Stimulated activated CD4-positive, alpha-beta T cell treated with anti-CD3 and anti-CD28 coated beads, Interleukin-4, amount 100 ng/mL, for 48 hours (primary cell): ENCODE data around the gene SS18.
"Not testable (repeated sequence)": the region's sequence is repeated elsewhere in the genome, so short reads cannot be mapped to it uniquely, and the experiment has no call there.

ENCODE experiments used
- DNase-seq, 2 donors: peaks; one replicate each; pipeline ENCODE4 v3.0.0-alpha.2; 2020; ENCODE audit warnings: low read depth in 2 of 2

Gene SS18, protein sequence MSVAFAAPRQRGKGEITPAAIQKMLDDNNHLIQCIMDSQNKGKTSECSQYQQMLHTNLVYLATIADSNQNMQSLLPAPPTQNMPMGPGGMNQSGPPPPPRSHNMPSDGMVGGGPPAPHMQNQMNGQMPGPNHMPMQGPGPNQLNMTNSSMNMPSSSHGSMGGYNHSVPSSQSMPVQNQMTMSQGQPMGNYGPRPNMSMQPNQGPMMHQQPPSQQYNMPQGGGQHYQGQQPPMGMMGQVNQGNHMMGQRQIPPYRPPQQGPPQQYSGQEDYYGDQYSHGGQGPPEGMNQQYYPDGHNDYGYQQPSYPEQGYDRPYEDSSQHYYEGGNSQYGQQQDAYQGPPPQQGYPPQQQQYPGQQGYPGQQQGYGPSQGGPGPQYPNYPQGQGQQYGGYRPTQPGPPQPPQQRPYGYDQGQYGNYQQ

DNA sequence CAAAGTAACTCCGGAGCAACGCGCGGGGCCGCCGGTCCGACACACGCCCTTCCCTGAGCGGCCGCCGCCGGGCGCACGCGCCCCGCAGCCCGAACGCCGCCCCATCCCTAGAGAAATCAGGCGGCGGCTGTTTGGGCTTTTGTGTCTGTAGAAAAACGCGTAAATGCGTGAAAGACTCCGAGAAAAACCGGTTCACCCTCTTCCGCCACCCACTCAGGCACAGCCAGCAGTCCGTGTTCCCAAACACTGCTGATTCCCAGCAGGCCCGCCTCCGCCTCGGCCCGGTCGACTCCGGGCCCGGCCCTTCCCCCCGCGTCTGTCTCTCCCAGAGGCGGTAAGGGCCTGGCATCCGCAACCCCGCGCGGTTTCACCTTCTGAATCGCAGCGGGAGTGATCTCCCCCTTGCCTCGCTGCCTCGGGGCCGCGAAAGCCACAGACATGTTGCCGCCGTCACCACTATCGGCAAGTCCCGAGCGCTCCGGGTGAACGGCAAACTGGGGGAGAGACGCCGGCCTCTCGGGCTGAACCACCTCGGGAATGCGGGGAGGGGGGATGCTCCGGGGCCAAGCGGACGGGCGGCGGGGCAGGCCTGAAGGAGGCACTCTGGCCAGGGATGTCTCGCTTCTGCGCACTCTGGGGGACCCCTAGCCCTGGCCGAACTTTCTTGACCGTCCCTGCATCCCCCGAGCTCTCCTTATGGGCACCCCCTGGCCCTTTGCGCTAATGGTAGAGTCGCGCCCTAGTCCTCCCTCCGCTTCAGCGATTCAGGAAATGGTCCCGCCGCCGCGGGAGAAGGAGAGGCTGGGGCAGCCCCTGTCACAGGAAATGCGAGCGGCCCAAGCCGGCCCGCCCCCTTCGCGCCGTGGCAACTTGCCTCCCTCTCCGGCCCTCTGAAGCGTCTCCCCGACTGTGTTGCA, at the start of gene SS18:
TSS of gene SS18 (minus strand) at position 484 of the 917 bp plus-strand sequence. CDS start at position 440, 44 bp downstream.
- peak; percentile 78 to 89 for DNase-seq

- no peak for DNase-seq
Measured at GRCh38 chr18:26135548-26135947, 45.1 kb upstream of the SS18 start.

DNA sequence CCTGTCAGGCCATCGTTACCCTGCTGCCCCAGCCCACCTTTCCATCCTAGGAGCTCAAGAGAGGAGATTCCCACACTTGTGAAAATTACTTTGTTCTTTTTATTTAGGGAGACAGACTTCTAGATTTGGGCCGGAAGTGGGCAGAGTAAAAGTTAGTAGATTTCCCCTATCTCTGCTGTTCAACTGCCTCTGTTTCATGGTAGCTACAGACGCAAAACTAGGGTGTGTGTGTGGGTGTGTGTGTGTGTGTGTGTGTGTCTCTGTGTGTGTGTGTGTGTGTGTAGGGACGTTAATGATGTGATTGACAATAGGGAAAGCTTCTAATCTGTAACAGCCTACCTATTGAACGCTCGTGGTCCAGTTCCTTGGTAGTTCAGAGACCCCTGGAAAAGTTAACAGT, 43.7 kb upstream of the SS18 start:
- no peak for DNase-seq

DNA sequence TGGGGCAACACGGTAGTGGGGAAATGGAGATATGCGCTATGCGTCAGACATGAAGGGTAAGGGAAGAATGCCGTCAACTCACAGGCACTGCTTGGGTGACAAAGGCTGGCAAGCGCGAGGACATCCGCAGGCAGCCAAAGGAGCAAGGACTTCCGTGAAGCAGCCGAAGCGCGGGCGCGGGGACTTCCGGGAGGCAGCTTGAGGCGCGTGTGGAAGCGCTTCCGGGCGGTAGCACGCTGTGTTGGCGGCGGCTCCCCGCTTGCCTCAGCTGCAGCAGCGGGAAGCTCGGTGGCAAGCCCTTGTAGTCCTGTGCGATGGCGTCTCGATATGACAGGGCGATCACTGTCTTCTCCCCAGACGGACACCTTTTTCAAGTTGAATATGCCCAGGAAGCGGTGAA, 43.2 kb upstream of the SS18 start, which contains the start of gene PSMA8:
TSS of gene PSMA8 (plus strand) at position 218 of the 400 bp plus-strand sequence. CDS start at position 315, 97 bp downstream.
- peak; percentile 11 to 23 for DNase-seq

DNA sequence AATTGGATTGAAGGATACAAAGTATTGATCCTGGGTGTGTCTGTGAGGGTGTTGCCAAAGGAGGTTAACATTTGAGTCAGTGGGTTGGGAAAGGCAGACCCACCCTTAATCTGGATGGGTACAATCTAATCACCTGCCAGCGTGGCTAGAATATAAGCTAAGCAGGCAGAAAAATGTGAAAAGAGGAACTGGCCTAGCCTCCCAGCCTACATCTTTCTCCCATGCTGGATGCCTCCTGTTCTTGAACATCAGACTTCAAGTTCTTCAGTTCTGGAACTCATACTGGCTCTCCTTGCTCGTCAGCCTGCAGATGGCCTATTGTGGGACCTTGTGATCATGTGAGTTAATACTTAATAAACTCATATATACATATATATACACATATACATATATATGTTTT, 37.8 kb upstream of the SS18 start:
- not testable (repeated sequence) for DNase-seq

DNA sequence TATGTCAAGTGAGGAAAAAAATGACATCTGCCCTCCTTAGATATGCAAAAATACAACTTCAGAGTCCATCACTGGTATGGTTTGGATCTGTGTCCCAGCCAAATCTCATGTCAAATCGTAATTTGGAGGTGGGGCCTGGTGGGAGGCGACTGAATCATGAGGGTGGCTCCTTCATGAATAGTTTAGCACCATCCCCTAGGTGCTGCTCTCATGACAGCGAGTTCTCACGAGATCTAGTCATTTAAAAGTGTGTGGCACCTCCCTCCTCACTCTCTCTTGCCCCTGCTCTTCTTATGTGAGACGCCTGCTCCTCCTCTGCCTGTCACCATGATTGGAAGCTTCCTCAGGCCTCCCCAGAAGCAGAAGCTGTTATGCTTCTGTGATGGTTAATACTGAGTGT, 37.4 kb upstream of the SS18 start:
- DNase-seq, result no peak

- DNase-seq, result not testable (repeated sequence)
Measured at GRCh38 chr18:26121994-26122393, 31.6 kb upstream of the SS18 start.

GRCh38 chr18:26121476-26121875, 31.1 kb upstream of the SS18 start:
- no peak for DNase-seq

DNA sequence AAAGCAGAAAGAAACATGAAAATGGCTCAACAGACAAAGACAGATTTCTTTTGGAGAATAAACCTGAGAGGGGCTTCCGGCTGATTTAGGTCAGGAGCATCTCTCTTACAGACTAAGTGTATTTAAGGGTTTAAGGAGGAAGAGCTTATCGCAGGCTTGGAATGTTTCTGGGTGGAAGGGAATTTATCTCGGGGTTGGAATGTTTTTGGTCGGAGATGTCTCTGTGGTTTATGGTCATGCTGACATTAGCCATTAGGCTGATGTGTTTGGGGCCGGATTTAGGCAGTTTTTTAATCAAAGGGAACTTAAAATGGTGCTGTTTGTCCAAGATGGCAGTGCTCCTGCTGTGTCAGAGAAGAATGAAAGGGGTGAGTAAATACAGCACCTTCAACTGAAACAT, 28.8 kb upstream of the SS18 start:
- no peak for DNase-seq

DNA sequence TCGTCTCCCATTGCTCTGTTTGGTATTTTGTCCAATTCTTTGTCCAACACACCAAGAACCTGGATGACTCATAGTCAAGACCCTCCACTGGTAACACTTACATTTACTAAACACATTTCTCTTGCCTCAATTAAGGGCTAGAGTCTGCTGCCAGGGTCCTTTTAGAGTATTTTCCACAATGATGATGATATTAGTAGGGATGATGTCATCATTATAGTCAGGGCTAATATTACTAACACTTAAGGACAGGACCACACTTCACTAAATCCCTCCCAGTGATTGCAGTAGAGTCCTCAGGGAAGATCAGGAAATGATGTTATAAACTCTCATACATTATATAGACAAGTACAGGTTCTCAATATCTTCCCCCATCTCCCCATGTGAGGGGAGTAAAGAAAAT, 13.6 kb upstream of the SS18 start:
- DNase-seq, result no peak

DNA sequence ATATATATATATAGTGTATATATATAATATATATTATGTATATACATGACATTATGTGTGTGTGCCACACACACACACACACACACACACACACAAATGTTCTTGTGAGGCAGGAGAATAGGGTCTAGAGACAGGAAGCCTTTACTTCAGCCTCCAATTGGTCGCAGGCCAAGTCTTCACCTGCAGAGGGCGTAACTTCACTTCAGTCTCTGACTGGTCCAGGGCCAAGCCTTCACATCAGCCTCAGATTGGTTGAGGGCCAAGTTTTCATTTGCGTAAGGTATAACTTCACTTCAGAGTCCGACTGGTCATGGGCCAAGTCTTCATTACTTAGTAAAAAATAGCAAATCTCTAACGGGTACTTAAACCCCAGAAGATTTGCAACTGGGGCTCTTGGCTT, 13.2 kb upstream of the SS18 start:
- peak; percentile 19 to 42 for DNase-seq

DNA sequence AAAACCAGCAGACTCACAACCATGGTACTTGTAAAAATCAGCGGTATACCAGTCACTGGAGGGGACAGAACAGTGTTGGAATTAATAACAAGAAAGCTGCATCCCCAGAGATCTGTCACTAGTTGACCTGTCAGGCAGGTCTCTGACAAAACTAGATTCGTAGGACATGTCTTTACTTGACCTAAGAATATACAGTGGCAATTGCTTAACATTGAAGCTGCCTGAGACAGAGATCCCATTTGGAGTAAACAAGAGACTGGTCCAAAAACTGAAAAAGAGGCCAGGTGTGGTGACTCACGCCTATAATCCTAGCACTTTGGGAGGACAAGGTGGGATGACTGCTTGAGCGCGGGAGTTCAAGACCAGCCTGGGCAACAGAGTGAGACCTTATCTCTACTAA, 7.2 kb upstream of the SS18 start:
- DNase-seq, result no peak

DNA sequence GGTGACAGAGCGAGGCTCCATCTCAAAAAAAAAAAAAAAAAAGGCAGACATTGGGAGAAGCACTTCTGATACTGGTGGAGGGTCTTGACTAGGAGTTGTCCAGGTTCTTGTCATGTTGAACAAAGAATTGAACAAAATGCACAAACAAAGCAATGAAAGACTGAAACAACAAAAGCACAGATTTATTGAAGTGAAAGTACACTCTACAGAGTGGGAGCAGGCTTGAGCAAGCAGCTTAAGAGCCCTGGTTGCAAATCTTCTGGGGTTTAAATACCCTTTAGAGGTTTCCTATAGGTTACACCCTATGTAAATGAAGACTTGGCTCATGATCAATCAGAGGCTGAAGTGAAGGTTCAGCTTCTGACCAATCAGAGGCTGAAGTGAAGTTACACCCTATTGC, 6.4 kb upstream of the SS18 start:
- DNase-seq, result no peak

DNA sequence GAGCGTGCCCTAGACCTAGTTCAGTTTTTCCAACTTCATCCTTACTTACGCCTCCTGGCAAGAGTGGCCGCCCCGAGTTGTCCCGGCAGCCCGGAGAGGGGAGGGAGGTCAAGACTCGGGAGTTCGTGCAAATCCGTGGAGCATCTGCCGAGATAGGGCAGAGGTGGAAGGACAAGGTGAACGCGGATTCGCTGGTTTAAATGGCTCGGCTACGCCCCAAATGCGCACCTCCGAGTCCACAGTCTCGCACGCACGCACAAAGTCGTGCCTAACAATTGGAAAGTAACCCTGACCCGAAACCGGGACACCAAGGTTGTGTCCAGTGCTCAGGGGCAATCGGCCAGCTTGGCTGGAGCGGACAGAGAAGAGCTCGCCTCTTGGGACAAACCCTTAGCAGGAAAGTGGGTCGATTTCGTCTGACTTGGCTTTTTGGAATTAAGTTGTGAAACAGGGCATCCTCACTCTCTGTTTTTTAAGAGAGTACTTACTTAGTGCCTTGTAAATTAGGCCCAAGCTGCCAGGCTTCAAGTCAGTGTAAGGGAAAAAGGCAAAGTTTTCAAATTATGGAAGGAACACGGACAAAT, 726 bp upstream of the SS18 start:
- DNase-seq, result no peak

DNA sequence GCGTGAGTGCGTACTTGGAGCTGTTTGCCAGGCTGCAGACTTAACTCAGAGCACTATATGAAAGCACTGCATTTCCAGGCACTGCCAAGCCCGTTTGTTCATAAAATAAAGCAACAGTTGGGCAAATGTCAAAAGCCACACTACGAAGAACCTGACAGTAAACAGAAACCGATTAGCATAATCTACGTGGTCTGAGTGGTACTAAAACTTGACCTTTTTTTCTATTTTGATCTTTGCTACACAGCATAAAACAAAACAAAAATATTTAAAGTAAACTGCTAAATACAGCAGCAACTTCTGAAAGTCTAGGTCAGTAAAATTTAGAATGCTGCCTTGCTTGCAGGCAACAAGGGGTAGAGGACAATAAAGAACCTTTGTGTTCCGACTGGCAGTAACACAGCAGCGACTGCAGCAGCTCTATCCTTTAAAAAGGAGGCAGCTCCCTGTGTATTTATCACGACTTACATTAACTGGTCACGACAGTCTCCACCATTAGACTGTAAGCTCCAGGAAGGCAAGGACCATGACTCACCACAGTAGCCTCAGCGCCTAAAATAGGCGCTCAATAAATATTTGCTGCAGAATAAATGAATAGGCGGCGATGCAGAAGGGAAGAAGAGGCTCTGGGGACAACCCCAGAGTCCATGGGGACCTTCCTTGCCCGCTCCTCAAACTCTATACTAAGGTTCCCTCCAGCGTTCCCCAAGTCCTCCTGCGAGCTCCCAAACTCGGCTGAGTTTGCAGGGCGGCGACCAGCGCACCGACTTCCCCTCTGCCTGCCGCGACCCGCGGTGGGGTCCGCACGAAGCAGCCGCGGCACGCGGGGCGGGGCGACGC, 902 bp downstream of the SS18 start:
- no peak for DNase-seq

GRCh38 chr18:26088487-26088886, 1.9 kb downstream of the SS18 start:
- DNase-seq, result no peak

DNA sequence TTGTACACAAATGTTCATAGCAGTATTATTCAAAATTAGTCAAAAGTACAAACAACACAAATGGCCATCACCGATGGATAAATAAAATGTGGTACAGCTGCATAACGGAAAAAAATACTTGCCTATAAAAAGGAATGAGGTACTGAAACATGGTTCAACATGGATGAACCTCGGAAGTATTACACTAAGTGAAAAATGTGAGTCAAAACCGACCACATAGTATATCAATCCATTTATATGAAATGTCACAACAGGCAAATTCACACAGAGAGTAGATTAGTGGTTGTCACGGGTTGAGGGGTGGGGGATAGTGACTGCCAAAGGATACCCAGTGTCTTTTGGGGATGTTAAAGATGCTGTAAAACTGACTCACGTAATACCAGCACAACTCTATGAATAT, 3.5 kb downstream of the SS18 start:
- no peak for DNase-seq

GRCh38 chr18:26085056-26085455, 5.4 kb downstream of the SS18 start:
- DNase-seq, result no peak

GRCh38 chr18:26083099-26083498, 7.3 kb downstream of the SS18 start:
- DNase-seq, result no peak

- DNase-seq, result no peak
Measured at GRCh38 chr18:26082475-26082874, 7.9 kb downstream of the SS18 start.

- no peak for DNase-seq
Measured at GRCh38 chr18:26074246-26074645, 16.2 kb downstream of the SS18 start.
